ENCODE results near the gene NPLOC4. TPM values are rescaled to one million over a fixed set of nuclear protein-coding genes. Genes with fewer than 3 reads are reported as not detected.

The NPLOC4 gene
- total and polyA plus RNA-seq, 2 of the 13 experiments (the other 11 are each of a cell fraction or from before 2014, with no cell fraction given): 57.0 to 97.0 TPM

DNA sequence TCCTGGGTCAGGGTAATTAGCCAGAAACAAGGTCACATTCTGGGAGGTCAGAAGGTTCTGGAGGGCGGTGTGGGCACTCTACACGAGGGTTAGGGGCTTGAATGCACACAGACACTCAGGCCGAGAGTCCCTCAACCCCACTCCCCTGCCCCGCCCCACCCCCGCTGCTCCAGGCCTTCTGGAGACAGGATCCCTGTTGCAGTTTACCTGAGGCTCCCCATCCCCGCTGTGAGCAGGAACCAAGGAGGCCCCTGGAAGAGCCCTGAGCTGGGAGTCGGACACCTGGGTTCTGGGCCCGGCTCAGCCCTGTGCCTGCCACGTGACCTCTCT, 119.9 kb downstream of the NPLOC4 start:
- no peaks in the 10 kb centered on the region for H3K9me3 ChIP-seq (ENCODE audit: low read length)
- in situ Hi-C loops (cut with HindIII; ENCODE audit: extremely low pct_ligation_motif_present, low pct_unique_long_range_greater_than_20kb): no loop called here

More for the DNA sequence above, 119.9 kb downstream of the NPLOC4 start:
- Histone ChIP-seq H3K4me1 (ENCODE audit: insufficient read depth, low read length) (peaks cover 45% of the 10 kb centered on the region), H3K4me3 (replicated peaks in 1 of 3; ENCODE audit: insufficient read depth in 1 of 3, low read depth in 2 of 3, low read length in 3 of 3) (no peak overlapping the region), H4K20me1 (ENCODE audit: insufficient read depth, low read length) (peaks cover 4% of the 10 kb centered on the region; the same call in 1 of the 2 replicates), H3K9ac (ENCODE audit: insufficient read depth, low read depth, low read length) (no peak overlapping the region), H2AFZ (ENCODE audit: low read length) (no peak overlapping the region), H3K4me2 (ENCODE audit: low read depth, low read length) (no peak overlapping the region), H3K79me2 (ENCODE audit: insufficient read depth, low read length) (peaks cover 6% of the 10 kb centered on the region), H3K36me3 (replicated peaks in 1 of 2; ENCODE audit: control insufficient read depth in 1 of 2, insufficient read depth in 2 of 2, low read length in 2 of 2) (peaks cover 0 to 2% of the 10 kb centered on the region in 2 experiments; a peak in 1 of 5 replicates), H3K27ac (ENCODE audit: extremely low read length, insufficient read depth, low read length) (no peak overlapping the region), H3K27me3 (ENCODE audit: control insufficient read depth in 1 of 2, insufficient read depth in 2 of 2, low read length in 2 of 2) (peaks cover 0 to 21% of the 10 kb centered on the region in 2 experiments; a peak in 3 of 5 replicates)
- TF ChIP-seq, protein P1, sequence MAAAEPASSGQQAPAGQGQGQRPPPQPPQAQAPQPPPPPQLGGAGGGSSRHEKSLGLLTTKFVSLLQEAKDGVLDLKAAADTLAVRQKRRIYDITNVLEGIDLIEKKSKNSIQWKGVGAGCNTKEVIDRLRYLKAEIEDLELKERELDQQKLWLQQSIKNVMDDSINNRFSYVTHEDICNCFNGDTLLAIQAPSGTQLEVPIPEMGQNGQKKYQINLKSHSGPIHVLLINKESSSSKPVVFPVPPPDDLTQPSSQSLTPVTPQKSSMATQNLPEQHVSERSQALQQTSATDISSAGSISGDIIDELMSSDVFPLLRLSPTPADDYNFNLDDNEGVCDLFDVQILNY (CRISPR knock-in tag; conservative IDR thresholded peaks at IDR 0.05): no peak
- TF ChIP-seq, protein P2, sequence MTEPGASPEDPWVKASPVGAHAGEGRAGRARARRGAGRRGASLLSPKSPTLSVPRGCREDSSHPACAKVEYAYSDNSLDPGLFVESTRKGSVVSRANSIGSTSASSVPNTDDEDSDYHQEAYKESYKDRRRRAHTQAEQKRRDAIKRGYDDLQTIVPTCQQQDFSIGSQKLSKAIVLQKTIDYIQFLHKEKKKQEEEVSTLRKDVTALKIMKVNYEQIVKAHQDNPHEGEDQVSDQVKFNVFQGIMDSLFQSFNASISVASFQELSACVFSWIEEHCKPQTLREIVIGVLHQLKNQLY (CRISPR knock-in tag; IDR thresholded peaks at IDR 0.05): no peak
- TF ChIP-seq, protein P3, sequence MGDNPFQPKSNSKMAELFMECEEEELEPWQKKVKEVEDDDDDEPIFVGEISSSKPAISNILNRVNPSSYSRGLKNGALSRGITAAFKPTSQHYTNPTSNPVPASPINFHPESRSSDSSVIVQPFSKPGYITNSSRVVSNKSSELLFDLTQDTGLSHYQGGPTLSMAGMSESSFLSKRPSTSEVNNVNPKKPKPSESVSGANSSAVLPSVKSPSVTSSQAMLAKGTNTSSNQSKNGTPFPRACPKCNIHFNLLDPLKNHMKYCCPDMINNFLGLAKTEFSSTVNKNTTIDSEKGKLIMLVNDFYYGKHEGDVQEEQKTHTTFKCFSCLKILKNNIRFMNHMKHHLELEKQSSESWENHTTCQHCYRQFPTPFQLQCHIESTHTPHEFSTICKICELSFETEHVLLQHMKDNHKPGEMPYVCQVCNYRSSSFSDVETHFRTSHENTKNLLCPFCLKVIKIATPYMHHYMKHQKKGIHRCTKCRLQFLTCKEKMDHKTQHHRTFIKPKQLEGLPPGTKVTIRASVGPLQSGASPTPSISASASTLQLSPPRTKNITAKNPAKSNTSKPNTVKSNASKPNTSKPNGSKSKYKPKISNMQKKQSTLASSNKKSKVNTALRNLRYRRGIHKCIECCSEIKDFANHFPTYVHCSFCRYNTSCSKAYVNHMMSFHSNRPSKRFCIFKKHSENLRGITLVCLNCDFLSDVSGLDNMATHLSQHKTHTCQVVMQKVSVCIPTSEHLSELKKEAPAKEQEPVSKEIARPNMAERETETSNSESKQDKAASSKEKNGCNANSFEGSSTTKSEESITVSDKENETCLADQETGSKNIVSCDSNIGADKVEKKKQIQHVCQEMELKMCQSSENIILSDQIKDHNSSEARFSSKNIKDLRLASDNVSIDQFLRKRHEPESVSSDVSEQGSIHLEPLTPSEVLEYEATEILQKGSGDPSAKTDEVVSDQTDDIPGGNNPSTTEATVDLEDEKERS (CRISPR knock-in tag; IDR thresholded peaks at IDR 0.05): no peak
- ChIA-PET POLR2A (interaction anchor here (1.7 kb wide), 1 partner anchor 9 kb away, joined by 3 read pairs; no protein-coding TSS in a partner anchor), CTCF (ENCODE audit: low intra/inter-chr PET ratio, low total read pairs) (no interaction called here)
- ATAC-seq (no peak), DNase-seq (ENCODE audit: low spot score) (no peak), FAIRE-seq (no peak)
- 89% methylated on average over 8 of the region's 9 CpGs for WGBS (ENCODE audit: low lambda C conversion rate)
- no TSS peak for BruUV-seq (replicated peaks)
- intact Hi-C loops (cut with micrococcal nuclease; ENCODE audit: unreplicated experiment): loop anchor here (10.0 kb wide), 1 partner anchor 122 kb away; the partner anchor contains the start of gene BAHCC1

Data from HepG2 (cell line).